Measurements from ENCODE around the gene AKAP7.

DNA sequence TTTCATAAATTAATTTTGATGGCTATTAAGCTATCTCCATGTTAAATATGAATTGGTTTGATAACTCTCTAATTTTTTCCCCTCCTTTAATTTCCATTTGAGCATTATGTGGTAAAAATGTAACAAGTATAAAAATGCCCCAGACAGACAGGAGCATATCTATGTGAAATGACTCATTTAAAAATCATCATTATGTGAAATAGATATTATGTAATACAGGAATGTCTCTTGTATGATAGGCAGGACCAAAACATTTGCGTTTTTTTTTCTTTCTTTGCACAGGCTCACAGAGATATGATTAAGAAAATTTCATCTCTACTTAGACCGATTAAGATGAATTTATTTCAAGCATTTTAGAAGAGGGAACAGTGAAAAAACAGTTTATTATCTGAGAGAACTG is 95.8 kb downstream of the AKAP7 start:
- TF ChIP-seq, protein P1, sequence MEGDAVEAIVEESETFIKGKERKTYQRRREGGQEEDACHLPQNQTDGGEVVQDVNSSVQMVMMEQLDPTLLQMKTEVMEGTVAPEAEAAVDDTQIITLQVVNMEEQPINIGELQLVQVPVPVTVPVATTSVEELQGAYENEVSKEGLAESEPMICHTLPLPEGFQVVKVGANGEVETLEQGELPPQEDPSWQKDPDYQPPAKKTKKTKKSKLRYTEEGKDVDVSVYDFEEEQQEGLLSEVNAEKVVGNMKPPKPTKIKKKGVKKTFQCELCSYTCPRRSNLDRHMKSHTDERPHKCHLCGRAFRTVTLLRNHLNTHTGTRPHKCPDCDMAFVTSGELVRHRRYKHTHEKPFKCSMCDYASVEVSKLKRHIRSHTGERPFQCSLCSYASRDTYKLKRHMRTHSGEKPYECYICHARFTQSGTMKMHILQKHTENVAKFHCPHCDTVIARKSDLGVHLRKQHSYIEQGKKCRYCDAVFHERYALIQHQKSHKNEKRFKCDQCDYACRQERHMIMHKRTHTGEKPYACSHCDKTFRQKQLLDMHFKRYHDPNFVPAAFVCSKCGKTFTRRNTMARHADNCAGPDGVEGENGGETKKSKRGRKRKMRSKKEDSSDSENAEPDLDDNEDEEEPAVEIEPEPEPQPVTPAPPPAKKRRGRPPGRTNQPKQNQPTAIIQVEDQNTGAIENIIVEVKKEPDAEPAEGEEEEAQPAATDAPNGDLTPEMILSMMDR (IDR thresholded peaks at IDR 0.05; ENCODE audit: borderline replicate concordance, extremely low read depth, low read length, poor library complexity, severe bottlenecking): no peak
- no peak for TF ChIP-seq EZH2 (IDR thresholded peaks at IDR 0.05; ENCODE audit: borderline replicate concordance, low read depth, low read length, severe bottlenecking)
